Activated CD8-positive, alpha-beta memory T cell treated with anti-CD3 and anti-CD28 coated beads for 48 hours (primary cell): Measurements from ENCODE around the gene GOLT1A.
"Not testable (repeated sequence)": the region's sequence is repeated elsewhere in the genome, so short reads cannot be mapped to it uniquely, and the experiment has no call there.

Experiments
- DNase-seq, 3 experiments: peaks; one replicate each; pipeline ENCODE4 v3.0.0-alpha.2; 2020; ENCODE audit warnings: low read depth in 2 of 3, low spot score in 2 of 3

GOLT1A gene

GRCh38 chr1:204249736-204250427, 36.1 kb upstream of the GOLT1A start:
- no peak for DNase-seq

- no peak for DNase-seq
These were observed 35.2 kb upstream of the GOLT1A start for GRCh38 chr1:204248954-204249353.

GRCh38 chr1:204246876-204247275, 33.1 kb upstream of the GOLT1A start:
- DNase-seq = no peak

- no peak for DNase-seq
These were observed 29.1 kb upstream of the GOLT1A start for GRCh38 chr1:204242920-204243319.

GRCh38 chr1:204241914-204242313, 28.1 kb upstream of the GOLT1A start:
- no peak for DNase-seq

GRCh38 chr1:204241050-204241449, 27.3 kb upstream of the GOLT1A start:
- no peak for DNase-seq

- DNase-seq = no peak
These were observed 26.4 kb upstream of the GOLT1A start for GRCh38 chr1:204240233-204240632.

- DNase-seq = not testable (repeated sequence)
These were observed 25.6 kb upstream of the GOLT1A start for GRCh38 chr1:204239401-204239800.

GRCh38 chr1:204238520-204238919, 24.7 kb upstream of the GOLT1A start:
- not testable (repeated sequence) for DNase-seq

- DNase-seq = not testable (repeated sequence)
These were observed 23.7 kb upstream of the GOLT1A start for GRCh38 chr1:204237515-204237914.

GRCh38 chr1:204232526-204232925, 18.7 kb upstream of the GOLT1A start:
- DNase-seq = no peak

GRCh38 chr1:204230211-204230610, 16.4 kb upstream of the GOLT1A start:
- no peak for DNase-seq

GRCh38 chr1:204228896-204229295, 15.1 kb upstream of the GOLT1A start:
- no peak for DNase-seq

- no peak for DNase-seq
These were observed 14.4 kb upstream of the GOLT1A start for GRCh38 chr1:204227996-204228785.

- no peak for DNase-seq
These were observed 13.6 kb upstream of the GOLT1A start for GRCh38 chr1:204227351-204227750.

- DNase-seq = no peak
These were observed 12.3 kb upstream of the GOLT1A start for GRCh38 chr1:204225841-204226735.

- DNase-seq = no peak
These were observed 10.9 kb upstream of the GOLT1A start for GRCh38 chr1:204224655-204225054.

- no peak for DNase-seq
These were observed 9.5 kb upstream of the GOLT1A start for GRCh38 chr1:204223129-204223860.

GRCh38 chr1:204222764-204223055, 8.9 kb upstream of the GOLT1A start:
- DNase-seq = no peak

GRCh38 chr1:204222006-204222763, 8.4 kb upstream of the GOLT1A start:
- DNase-seq = no peak
